GM19438 (cell line): ENCODE results near the gene DCST1.

Experiments used
- ATAC-seq: cut with Tn5 transposase; IDR thresholded peaks from one replicate; pipeline ENCODE4 v1.9.1; 2021; ENCODE audit warnings: low read depth; ENCODE audit not compliant: unreplicated experiment

The DCST1 gene

GRCh38 chr1:155083865-155084721 is 50.5 kb downstream of the DCST1 start:
- ATAC-seq: no peak

- ATAC-seq: peak; percentile 71
Observed at GRCh38 chr1:155084722-155085503, 51.3 kb downstream of the DCST1 start.

DNA sequence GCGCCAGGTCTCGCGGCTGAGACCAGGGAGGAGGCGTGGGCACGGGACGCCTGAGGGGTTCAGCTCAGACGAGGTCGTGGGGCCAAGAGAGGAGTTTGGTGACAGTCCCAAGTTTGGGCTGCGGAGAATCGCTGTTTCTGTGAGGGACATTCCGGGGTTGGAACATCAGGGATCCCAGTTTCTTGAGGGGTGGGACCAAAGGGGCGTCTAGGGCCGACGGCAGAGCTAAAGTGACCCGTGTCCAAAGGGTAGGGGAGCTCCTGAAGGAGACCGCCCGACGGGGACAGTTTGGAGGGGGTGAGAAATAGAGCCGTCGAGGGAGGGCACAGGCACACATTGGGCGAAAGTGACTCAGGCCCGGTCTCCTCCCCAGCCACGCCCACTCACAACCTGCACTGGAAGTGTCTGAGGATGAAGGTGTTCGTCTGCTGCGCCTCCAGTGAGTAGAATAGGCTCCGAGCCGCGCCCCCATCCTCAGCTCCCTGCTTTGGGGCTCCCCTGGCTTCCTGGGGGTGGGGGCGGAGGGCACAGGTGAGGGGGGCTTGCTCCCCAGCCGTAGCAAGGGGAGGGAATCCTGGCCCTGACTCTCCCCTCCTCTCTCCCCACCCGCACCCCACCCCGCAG is 52.0 kb downstream of the DCST1 start:
- no peak for ATAC-seq

DNA sequence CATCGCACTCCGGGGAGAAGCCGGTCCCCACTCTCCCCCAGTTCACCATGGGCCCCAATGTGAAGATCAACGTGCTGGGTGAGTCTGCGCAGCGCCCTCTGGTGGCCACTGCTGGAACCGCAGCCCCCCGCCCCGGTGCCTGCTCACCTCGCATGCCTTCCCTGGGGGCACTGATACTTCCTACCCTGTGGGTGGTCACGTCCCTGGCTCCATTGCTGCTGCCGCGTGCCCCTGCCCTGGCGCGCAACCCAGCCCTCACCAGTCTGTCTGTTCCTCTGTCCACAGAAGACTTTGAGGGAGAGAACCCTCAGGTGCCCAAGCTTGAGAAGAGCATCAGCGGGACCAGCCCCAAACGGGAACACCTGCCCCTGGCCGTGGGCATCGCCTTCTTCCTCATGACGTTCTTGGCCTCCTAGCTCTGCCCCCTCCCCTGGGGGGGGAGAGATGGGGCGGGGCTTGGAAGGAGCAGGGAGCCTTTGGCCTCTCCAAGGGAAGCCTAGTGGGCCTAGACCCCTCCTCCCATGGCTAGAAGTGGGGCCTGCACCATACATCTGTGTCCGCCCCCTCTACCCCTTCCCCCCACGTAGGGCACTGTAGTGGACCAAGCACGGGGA is 52.6 kb downstream of the DCST1 start:
- no peak for ATAC-seq

DNA sequence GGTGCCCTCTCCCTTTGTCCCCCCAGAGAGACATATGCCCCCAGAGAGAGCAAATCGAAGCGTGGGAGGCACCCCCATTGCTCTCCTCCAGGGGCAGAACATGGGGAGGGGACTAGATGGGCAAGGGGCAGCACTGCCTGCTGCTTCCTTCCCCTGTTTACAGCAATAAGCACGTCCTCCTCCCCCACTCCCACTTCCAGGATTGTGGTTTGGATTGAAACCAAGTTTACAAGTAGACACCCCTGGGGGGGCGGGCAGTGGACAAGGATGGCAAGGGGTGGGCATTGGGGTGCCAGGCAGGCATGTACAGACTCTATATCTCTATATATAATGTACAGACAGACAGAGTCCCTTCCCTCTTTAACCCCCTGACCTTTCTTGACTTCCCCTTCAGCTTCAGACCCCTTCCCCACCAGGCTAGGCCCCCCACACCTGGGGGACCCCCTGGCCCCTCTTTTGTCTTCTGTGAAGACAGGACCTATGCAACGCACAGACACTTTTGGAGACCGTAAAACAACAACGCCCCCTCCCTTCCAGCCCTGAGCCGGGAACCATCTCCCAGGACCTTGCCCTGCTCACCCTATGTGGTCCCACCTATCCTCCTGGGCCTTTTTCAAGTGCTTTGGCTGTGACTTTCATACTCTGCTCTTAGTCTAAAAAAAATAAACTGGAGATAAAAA is 53.4 kb downstream of the DCST1 start:
- ATAC-seq: no peak

DNA sequence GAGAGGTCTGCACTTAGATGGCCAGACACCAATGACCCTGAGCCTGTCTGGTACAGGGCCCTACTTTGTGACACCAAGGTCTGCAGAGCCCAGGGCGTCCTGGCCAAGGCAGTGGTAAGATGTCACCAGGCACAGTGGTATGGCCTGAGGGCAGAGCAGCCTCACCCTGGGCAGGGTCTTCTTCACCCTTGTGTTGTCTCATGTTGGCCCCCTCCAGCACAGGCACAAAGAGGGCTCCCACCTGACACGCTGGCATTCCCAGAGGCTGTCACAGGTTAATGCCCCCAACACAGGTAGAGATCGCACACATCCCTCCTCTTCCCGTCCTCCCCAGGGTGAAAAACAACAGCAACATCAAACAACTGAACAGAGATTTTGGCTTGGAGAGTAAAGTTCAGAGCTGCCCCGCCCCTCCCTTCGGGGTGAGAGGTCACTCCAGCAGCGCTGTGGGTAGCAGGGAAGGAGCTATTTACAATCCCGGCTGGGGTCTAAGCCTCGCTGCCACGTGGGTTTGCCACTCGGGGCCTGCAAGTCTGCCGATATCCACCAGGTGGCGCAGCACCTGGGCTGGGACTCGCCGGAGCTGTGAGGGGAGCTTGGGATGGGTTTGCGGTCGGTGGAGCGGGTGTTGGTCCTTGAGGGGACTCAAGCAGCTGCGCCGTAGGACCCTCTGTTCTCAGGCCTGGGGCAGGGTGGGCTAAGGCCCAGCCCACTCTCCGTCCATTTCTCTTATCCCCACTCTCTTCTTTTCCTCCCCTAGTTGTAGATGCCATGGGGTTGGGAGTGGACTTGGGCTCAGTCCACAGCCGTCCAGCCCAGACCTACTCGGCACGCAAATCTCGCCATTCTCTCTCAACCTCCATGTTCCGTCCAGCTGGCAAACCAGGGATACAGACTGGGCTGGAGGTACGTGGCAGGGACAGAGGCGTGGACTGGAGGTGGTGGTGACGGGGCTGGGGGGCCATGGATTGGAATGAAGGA is 57.7 kb downstream of the DCST1 start:
- no peak for ATAC-seq

GRCh38 chr1:155092131-155092530 is 58.5 kb downstream of the DCST1 start:
- no peak for ATAC-seq

GRCh38 chr1:155092641-155093040 is 59.0 kb downstream of the DCST1 start:
- ATAC-seq: no peak

DNA sequence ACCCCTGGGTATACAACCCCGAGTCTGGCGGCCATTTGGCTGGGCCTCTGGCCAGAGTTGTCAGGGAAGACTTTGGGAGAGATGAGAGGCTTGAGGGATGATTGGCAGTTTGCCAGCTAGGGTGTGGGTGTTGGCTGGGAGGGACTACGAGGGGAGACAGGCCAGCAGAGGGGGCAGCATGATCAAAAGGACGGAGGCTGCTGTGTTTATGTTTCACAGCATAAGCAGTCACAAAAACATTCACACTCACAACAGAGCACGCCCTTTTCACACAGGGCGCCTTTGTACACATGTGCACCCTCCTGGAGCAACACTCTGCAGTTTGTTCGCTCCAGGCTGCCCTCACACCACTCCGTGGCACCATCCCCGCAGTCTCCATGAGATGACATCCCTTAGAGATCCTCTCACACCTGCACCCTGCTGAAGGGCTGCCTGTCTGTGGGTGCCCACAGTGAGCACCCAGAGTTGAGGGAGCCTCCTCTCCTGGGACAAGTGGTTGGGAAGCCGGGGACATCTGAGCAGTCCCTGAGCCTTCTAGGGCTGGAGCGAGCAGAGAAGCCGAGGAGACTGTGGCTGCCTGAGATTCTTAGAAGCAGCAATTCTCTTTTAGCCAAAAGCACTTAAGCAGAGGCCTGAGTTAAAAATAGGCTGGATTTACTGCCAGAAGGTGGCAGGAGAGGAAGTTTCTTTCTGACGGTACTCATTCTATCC is 60.4 kb downstream of the DCST1 start:
- ATAC-seq: no peak

DNA sequence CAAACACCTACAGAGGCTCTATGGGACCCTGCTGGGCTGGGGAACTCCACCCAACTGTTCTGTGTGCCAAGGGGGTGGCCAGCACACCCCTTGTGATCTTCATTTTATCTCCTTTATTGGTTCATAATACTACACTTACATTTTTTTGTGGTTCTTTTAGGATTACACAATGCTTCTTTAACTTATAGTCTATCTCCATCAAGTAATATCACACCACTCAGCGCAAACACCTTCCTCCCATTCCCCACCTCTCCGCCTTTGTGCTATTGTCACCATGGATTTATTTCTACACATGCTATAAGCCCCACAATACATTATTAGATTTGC is 61.0 kb downstream of the DCST1 start:
- no peak for ATAC-seq

- ATAC-seq: no peak
Observed at GRCh38 chr1:155099331-155099730, 65.7 kb downstream of the DCST1 start.
